ENCODE measurements around the gene LTA4H. TPM values are rescaled to one million over a fixed set of nuclear protein-coding genes. Genes with fewer than 3 reads are reported as not detected.

LTA4H gene
- total RNA-seq, 1 donor from 2014 or later = 98.9 TPM

GRCh38 chr12:96007729-96008128 is 27.7 kb downstream of the LTA4H start:
- Mint-ChIP-seq H3K36me3 (ENCODE audit: insufficient read depth) (peaks cover 16% of the 10 kb centered on the region), H3K4me1 (ENCODE audit: low read depth) (no peaks in the 10 kb centered on the region), H3K9me3 (ENCODE audit: low read depth) (no peaks in the 10 kb centered on the region), H3K4me3 (ENCODE audit: low read depth) (no peak overlapping the region), H3K27me3 (no peaks in the 10 kb centered on the region), H3K27ac (no peak overlapping the region)
- TF ChIP-seq CTCF (IDR thresholded peaks at IDR 0.05; ENCODE audit: unreplicated experiment) = no peak
- no peak for DNase-seq (ENCODE audit: low spot score, unreplicated experiment)

GRCh38 chr12:96006727-96007126 is 28.7 kb downstream of the LTA4H start:
- H3K4me3 Mint-ChIP-seq (ENCODE audit: low read depth) = no peak overlapping the region
- DNase-seq (ENCODE audit: low spot score, unreplicated experiment) = no peak
- H3K36me3 Mint-ChIP-seq (ENCODE audit: insufficient read depth) = peaks cover 15% of the 10 kb centered on the region
- H3K27me3 Mint-ChIP-seq = no peaks in the 10 kb centered on the region
- H3K9me3 Mint-ChIP-seq (ENCODE audit: low read depth) = no peaks in the 10 kb centered on the region
- no peak for TF ChIP-seq CTCF (IDR thresholded peaks at IDR 0.05; ENCODE audit: unreplicated experiment)
- H3K27ac Mint-ChIP-seq = no peak overlapping the region
- no peaks in the 10 kb centered on the region for H3K4me1 Mint-ChIP-seq (ENCODE audit: low read depth)

- Mint-ChIP-seq H3K9me3 (ENCODE audit: low read depth) (no peaks in the 10 kb centered on the region), H3K4me3 (ENCODE audit: low read depth) (no peak overlapping the region), H3K27me3 (no peaks in the 10 kb centered on the region), H3K27ac (no peak overlapping the region), H3K36me3 (ENCODE audit: insufficient read depth) (peaks cover 14% of the 10 kb centered on the region), H3K4me1 (ENCODE audit: low read depth) (no peaks in the 10 kb centered on the region)
- no peak for DNase-seq (ENCODE audit: low spot score, unreplicated experiment)
- no peak for TF ChIP-seq CTCF (IDR thresholded peaks at IDR 0.05; ENCODE audit: unreplicated experiment)
Measured at GRCh38 chr12:96000858-96001257, 34.5 kb downstream of the LTA4H start.

GRCh38 chr12:95999484-95999883 is 35.9 kb downstream of the LTA4H start:
- Mint-ChIP-seq H3K4me3 (ENCODE audit: low read depth) (no peak overlapping the region), H3K9me3 (ENCODE audit: low read depth) (no peaks in the 10 kb centered on the region), H3K36me3 (ENCODE audit: insufficient read depth) (peaks cover 4% of the 10 kb centered on the region), H3K27me3 (no peaks in the 10 kb centered on the region), H3K27ac (no peak overlapping the region), H3K4me1 (ENCODE audit: low read depth) (no peaks in the 10 kb centered on the region)
- TF ChIP-seq CTCF (IDR thresholded peaks at IDR 0.05; ENCODE audit: unreplicated experiment) = no peak
- DNase-seq (ENCODE audit: low spot score, unreplicated experiment) = no peak

GRCh38 chr12:95998611-95999286 is 36.6 kb downstream of the LTA4H start:
- no peak for DNase-seq (ENCODE audit: low spot score, unreplicated experiment)
- peak; percentile 78 for TF ChIP-seq CTCF (IDR thresholded peaks at IDR 0.05; ENCODE audit: unreplicated experiment)
- Mint-ChIP-seq H3K4me1 (ENCODE audit: low read depth) (no peaks in the 10 kb centered on the region), H3K27me3 (no peaks in the 10 kb centered on the region), H3K9me3 (ENCODE audit: low read depth) (no peaks in the 10 kb centered on the region), H3K27ac (no peak overlapping the region), H3K36me3 (ENCODE audit: insufficient read depth) (peaks cover 4% of the 10 kb centered on the region), H3K4me3 (ENCODE audit: low read depth) (no peak overlapping the region)

Data from progenitor cell of endocrine pancreas (in vitro differentiated cells).